GM19395 (cell line): ENCODE measurements around the gene CDH12.
"Not testable (repeated sequence)": the region's sequence is repeated elsewhere in the genome, so short reads cannot be mapped to it uniquely, and the experiment has no call there.

Experiments
- ATAC-seq: cut with Tn5 transposase; IDR thresholded peaks from one replicate; pipeline ENCODE4 v1.9.1; 2021; ENCODE audit warnings: mild to moderate bottlenecking, moderate library complexity; ENCODE audit not compliant: unreplicated experiment

The CDH12 gene

GRCh38 chr5:22056601-22057000 is 796.5 kb downstream of the CDH12 start:
- no peak for ATAC-seq

DNA sequence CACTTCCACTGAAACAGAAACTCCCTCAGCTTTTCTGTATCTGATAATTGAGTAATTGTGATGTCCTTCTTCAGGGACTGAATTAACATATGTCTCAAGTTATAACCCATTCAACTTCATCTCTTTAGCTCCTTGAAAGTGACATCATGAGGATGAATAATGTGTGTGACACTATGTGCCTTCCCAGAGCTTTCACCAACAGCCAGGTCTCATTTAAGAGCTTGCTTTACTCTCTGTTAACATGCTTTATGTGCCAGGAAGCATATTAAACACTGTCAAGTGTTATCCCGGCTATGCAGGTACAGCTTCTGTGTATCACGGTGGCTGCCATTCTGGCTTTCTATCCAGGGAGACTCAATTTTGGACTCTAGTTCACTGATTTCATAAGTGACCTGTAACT is 799.9 kb downstream of the CDH12 start:
- no peak for ATAC-seq

DNA sequence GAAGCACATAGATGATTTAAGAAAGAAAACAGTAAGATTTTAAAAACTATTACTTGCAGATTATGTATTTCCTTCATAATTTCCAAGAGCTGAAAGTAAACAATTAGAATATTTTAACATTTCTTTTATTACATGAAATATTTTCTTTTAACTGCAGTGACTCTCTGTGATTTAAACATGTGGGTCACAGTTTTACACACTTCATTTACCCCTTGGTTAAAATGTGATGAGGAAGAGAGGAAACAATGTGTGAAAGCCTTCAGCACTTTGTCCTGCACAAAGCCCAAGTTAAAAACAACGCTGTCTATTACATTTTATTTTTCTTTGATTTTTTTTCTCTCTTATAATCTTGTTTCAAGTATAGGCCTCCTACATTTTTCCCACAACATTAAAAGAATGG is 801.3 kb downstream of the CDH12 start:
- ATAC-seq, result no peak

DNA sequence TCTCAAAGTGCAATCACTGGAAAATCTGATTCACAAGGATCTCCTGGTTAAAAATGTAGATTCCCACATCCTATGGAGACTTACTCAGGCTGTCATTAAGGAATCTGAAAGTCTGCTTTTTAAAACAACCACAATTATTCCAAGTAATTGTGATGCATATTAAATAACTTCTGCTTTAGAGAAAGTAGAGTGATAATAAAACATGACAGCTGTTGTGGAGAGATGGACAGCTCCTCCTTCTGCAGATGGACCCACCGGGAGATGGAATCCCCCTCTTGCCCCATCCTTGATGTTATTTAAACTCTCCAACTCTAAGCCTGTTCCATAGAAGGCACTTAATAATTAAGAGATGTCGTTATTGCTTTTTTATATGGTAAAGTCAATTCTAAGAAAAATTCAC is 802.2 kb downstream of the CDH12 start:
- no peak for ATAC-seq

GRCh38 chr5:22044229-22044628 is 808.9 kb downstream of the CDH12 start:
- no peak for ATAC-seq

DNA sequence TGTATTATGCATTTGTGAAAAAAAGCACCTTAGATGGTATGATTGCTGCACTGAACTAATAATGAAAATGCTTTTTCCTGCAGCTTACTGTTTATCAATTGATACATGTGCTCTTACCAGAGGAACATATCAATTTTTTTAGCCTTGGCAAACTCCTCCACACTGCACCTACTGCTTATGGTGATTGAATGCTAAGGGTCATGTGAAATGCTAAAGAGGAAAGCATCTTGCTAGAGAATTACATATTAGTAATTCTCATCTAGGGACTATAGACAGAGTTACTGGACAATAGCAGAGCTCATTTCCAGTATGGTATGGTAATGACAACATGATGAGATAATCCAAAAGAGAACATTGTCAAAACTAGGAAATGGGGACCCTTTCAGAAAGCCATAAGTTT is 817.1 kb downstream of the CDH12 start:
- ATAC-seq, result no peak

GRCh38 chr5:22033066-22033465 is 820.1 kb downstream of the CDH12 start:
- ATAC-seq, result no peak

- ATAC-seq, result no peak
Measured at GRCh38 chr5:22023784-22024183, 829.4 kb downstream of the CDH12 start.

DNA sequence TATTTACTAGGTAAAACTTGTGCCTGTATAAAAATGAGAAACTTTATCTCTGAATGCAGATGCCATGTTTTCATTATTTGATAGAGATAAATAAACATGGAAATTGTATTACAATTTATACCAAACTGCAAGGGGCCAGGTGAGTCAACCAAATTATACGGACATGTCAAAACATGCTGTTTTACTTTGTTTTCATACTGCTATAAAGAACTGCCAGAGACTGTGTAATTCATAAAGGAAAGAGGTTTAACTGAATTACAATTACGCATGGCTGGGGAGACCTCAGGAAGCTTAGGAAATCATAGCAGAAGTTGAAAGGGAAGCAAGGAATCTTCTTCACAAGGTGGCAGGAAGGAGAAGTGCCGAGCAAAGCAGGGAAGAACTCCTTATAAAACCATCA is 840.3 kb downstream of the CDH12 start:
- not testable (repeated sequence) for ATAC-seq

GRCh38 chr5:22010808-22011207 is 842.3 kb downstream of the CDH12 start:
- not testable (repeated sequence) for ATAC-seq

- ATAC-seq, result not testable (repeated sequence)
Measured at GRCh38 chr5:22001097-22001496, 852.0 kb downstream of the CDH12 start.

GRCh38 chr5:21985799-21986198 is 867.3 kb downstream of the CDH12 start:
- ATAC-seq, result not testable (repeated sequence)

DNA sequence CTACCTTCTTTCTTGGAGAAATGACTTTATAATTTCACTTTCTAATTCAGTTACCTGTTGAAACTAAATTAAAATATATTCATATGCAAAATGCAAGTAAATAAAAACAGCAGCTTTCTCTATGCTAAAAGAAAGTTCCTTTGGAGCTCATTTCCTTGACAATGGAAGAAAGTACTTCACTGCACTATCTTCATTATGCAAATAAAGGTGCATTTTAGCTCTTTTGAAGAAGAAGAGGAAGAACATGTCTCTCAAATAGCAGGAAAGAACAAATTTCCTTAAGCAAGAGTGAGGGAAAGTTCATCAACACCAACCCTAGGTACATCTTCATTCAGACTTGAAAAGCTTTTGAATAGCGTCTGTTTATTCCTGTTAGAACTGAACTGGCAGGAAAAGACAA is 901.6 kb downstream of the CDH12 start:
- ATAC-seq, result not testable (repeated sequence)

DNA sequence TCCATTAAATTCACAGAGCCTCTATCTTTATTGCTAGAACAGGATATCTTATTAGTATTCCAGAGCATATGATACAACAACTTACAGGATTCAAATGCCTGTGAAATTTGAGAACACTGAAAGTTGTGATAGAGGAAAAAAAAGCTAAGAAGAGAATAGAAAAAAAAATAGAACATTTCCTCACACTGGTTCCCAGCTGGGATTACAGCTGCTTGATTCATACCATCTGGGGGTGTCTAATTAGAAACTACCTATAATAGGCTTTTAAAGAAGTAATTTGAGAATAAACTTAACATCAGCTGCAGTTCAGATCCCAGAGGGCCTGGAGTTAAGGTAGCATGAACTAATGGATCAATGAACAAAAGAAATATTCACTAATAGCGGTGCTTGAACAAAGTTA is 922.0 kb downstream of the CDH12 start:
- ATAC-seq, result no peak

- ATAC-seq, result peak; percentile 94
Measured at GRCh38 chr5:21919414-21920022, 933.6 kb downstream of the CDH12 start.

DNA sequence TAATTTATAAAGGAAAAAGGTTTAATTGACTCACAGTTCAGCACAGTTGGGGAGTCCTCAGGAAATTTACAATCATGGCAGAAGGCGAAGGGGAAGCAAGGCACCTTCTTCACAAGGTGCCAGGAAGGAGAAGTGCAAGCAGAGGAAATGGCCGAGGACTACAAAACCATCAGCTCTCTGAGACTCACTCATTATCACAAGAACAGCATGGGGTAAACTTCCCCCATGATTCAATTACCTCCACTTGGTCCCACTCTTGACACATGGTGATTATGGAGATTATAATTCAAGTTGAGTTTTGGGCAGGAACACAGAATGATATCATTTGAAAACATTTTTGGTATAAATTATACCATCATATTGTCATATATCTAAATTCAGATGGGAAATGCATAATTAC is 934.7 kb downstream of the CDH12 start:
- no peak for ATAC-seq

GRCh38 chr5:21910731-21911130 is 942.4 kb downstream of the CDH12 start:
- no peak for ATAC-seq

DNA sequence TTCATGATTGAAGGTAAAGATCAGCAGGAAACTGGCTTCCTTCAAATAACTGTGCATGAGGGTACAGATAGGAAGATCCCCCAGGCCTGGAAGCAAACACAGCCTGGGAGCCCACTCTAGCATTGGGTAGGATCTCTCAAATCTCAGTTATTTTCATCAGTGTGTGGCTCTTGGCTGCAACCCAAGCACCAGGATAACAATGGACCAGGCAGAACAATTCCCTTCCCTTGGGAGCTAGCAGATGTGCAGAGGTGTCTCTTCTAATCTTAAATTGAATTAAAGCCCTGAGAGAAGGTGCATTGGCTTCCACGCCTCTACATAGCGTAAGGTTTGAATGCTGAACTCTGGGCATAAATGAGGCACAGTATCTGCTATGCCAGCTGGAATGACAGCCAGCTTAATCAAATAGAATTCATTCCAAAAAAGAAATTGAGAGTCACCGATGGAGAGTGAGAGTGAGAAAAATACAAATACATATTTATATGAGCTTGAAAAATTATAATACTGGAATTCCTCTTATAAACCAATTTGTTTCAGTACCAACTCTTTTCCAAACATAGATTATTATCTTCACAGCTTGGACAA is 957.3 kb downstream of the CDH12 start:
- ATAC-seq, result no peak

- ATAC-seq, result no peak
Measured at GRCh38 chr5:21893161-21893560, 960.0 kb downstream of the CDH12 start.

DNA sequence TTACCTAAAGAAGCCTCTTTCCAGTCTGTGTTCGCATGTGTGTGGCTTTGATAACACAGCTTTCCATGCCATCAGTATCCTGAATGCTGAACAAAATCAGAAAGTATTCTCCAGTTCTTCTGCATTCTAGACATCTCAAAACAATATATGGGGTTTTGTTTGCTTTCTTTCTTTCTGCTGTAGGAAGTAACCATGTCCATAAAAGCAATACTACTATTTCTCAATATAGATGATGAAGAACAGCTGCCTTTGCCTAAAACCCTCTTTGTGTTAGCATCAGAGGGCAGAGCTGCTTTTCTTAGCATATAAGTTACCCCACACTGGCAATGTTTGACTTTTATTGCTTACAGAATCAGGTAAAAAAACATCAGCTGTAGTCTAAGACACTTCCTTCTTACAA is 963.6 kb downstream of the CDH12 start:
- ATAC-seq, result no peak

DNA sequence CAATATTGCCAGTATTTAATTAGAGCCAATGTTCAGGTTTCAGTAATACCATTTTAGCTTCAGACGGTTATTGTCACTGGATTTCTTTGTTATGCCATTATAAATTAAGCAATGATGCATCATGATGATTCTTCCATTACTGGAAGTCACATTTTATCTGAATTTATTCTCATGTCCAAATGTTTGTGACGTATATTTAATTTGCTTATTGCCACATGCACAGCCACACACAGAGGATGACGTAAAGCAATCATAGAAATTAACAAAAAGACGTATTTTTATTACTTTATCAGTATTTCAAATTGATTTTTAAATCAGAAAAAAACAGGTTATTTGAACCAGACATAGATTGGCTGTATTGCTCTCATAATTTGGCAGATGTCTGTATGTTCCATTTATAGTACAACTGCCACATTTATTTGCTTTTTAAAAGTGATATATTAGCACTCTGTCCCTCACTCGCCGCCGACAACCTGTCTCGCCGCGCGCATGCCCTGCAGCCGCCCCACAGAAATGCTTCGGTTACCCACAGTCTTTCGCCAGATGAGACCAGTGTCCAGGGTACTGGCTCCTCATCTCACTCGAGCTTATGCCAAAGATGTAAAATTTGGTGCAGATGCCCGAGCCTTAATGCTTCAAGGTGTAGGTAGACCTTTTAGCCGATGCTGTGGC is 970.9 kb downstream of the CDH12 start:
- no peak for ATAC-seq

- ATAC-seq, result no peak
Measured at GRCh38 chr5:21880164-21880563, 973.0 kb downstream of the CDH12 start.
